PC-3 (cell line): Measurements from ENCODE around the gene CDR2L. TPM values are rescaled to one million over a fixed set of nuclear protein-coding genes. Genes with fewer than 3 reads are reported as not detected.

Experiments
- ATAC-seq: fragments of 200-7000 bp; cut with Tn5 transposase; 2 replicates; pipeline ENCODE4 v1.9.1; 2020; ENCODE audit warnings: mild to moderate bottlenecking, moderate library complexity
- BruUV-seq: library from RNA; stranded (reverse); fragments of 400-500 nt; replicated peaks from 2 replicates; lab custom pipeline; 2021; lab: Mats Ljungman, UMichigan
- CTCF ChIA-PET: fragments of 300-600 bp; sonication (Branson Sonifier 250); formaldehyde crosslinking; loops from one replicate; lab custom pipeline; 2022; ENCODE audit warnings: antibody characterized with exemption; lab: Charles Lee
- POLR2A ChIA-PET: fragments of 300-600 bp; sonication (Branson Sonifier 250); formaldehyde crosslinking; loops from one replicate; lab custom pipeline; 2022; ENCODE audit warnings: antibody characterized with exemption; ENCODE audit not compliant: unreplicated experiment; lab: Charles Lee
- DNase-seq: peaks from one replicate; pipeline ENCODE4 v3.0.0-alpha.2; 2015
- H2AFZ ChIP-seq: fragments of 300-600 bp; sonication (generic); 2 replicates; pipeline ENCODE4 v1.6.0; 2016; ENCODE audit warnings: antibody characterized with exemption, low read length
- H3F3A ChIP-seq: fragments of 300-600 bp; sonication (generic); one replicate; pipeline ENCODE4 v1.6.0; 2017; ENCODE audit warnings: antibody characterized with exemption, low read length, control low read depth, mild to moderate bottlenecking; ENCODE audit not compliant: unreplicated experiment
- H3K27ac ChIP-seq: fragments of 300-600 bp; sonication (generic); 2 replicates; pipeline ENCODE4 v1.5.1; 2016; ENCODE audit warnings: mild to moderate bottlenecking, low read length
- H3K27me3 ChIP-seq: fragments of 300-600 bp; sonication (generic); 2 replicates; pipeline ENCODE4 v1.6.1; 2016; ENCODE audit warnings: low read length, mixed read lengths
- H3K36me3 ChIP-seq: fragments of 300-600 bp; sonication (generic); 2 replicates; pipeline ENCODE4 v1.6.1; 2016; ENCODE audit warnings: low read depth, mixed run types, low read length, mixed read lengths
- H3K4me1 ChIP-seq: fragments of 300-600 bp; sonication (generic); 2 replicates; pipeline ENCODE4 v1.5.1; 2016; ENCODE audit warnings: low read length; ENCODE audit not compliant: insufficient read depth
- H3K4me2 ChIP-seq: fragments of 300-600 bp; sonication (generic); 2 replicates; pipeline ENCODE4 v1.6.0; 2016; ENCODE audit warnings: low read length
- H3K4me3 ChIP-seq: fragments of 300-600 bp; sonication (generic); 2 replicates; pipeline ENCODE4 v1.5.1; 2016; ENCODE audit warnings: mild to moderate bottlenecking, low read length, mixed read lengths
- H3K79me2 ChIP-seq: fragments of 300-600 bp; sonication (generic); 2 replicates; pipeline ENCODE4 v1.6.1; 2017; ENCODE audit warnings: low read length, mixed read lengths
- H3K9ac ChIP-seq: fragments of 300-600 bp; sonication (generic); 2 replicates; pipeline ENCODE4 v1.6.0; 2016; ENCODE audit warnings: mild to moderate bottlenecking, low read length
- H3K9me2 ChIP-seq: fragments of 300-600 bp; sonication (generic); replicated peaks from 2 replicates; pipeline ENCODE4 v1.6.1; 2016; ENCODE audit warnings: mixed run types, low read length, mixed read lengths
- H3K9me3 ChIP-seq: fragments of 300-600 bp; sonication (generic); 2 replicates; pipeline ENCODE4 v1.6.1; 2016; ENCODE audit warnings: low read length, mixed read lengths
- H4K20me1 ChIP-seq: fragments of 300-600 bp; sonication (generic); 2 replicates; pipeline ENCODE4 v1.6.1; 2016; ENCODE audit warnings: low read length, mixed read lengths
- EZH2 ChIP-seq: fragments of 300-600 bp; sonication (generic); IDR thresholded peaks from one replicate; pipeline ENCODE4 v1.6.1; 2017; ENCODE audit warnings: antibody characterized with exemption, mild to moderate bottlenecking, low read length; ENCODE audit not compliant: unreplicated experiment
- EZH2phosphoT487 ChIP-seq: fragments of 300-600 bp; sonication (generic); IDR thresholded peaks from 2 replicates; pipeline ENCODE4 v1.6.1; 2018; ENCODE audit warnings: mild to moderate bottlenecking, antibody characterized with exemption, low read length, borderline replicate concordance
- intact Hi-C: fragments of 100-400 bp; cut with micrococcal nuclease; formaldehyde crosslinking; loops from 2 replicates; pipeline ENCODE4 v1.9.0; 2023
- total RNA-seq: library from RNA; depleted of rRNA; stranded (reverse); fragments of >200 nt; gene quantifications from 2 replicates; pipeline ENCODE4 v1.2.3, GENCODE V29; 2014
- TF ChIP-seq, protein P1 (sequence below): fragments of 300-600 bp; sonication (generic); conservative IDR thresholded peaks from 2 replicates; pipeline ENCODE4 v1.5.1; 2017; ENCODE audit warnings: antibody characterized with exemption, low read depth, mild to moderate bottlenecking, low read length

CDR2L gene
- total RNA-seq, 1 experiment from 2014 or later = 35.8 TPM

DNA sequence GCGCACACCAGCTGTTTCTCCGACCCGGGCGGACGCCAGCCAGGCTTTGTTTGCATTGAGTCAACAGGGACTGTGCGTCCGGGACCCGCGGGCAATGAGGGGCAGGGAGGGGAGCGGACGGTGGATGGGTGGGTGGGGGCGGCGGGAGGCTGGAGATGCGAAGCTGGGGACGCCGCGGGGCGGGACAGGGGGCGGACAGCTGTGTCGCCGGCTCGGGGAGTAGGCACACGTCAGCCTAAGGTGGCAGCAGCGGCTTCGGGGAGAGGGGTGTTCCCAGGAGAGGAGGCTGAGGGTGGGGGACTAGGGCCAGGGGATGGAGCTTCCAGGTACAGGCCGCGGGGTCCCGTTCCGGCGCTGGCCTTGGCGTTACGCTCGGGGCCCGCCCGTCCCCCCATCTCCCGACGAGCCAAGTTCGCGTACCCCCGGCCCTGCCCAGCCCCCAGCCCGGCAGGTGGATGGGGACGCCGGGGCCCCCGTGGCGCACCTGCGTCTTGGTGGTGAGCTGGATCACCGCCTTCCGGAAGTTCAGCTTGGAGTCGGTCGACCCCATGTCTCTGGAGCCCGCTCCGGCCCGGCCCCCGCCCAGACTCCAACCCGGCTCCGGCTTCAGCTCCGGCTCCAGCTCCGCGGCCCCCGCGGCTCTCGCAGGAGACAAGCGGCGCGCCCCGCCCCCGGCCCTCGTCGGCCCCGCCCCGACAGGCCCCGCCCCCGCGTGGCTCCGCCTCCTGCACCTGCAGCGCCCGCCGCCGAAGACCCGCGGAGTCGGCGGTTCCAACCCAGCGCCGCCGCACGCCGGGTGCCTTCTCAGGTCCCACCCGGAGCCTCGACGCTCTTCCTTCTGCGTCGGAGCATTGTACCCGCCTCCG lies 15.1 kb upstream of the CDR2L start, which contains the start of gene HID1:
HID1 (minus strand) TSS at position 653 of the 866 bp plus-strand sequence; CDS start at position 550, 103 bp downstream.
- Histone ChIP-seq H3K27ac (peak within 1 kb of the TSS; percentile 15), H2AFZ (peak within 1 kb of the TSS; percentile 87), H3K36me3 (no peaks in the 10 kb centered on the region), H3K4me3 (peak within 1 kb of the TSS; percentile 90), H3K9ac (peak within 1 kb of the TSS; percentile 61), H3K9me2 (no peaks in the 10 kb centered on the region), H3K9me3 (no peaks in the 10 kb centered on the region), H3K27me3 (no peaks in the 10 kb centered on the region), H3K79me2 (peaks cover 21% of the 10 kb centered on the region), H4K20me1 (no peaks in the 10 kb centered on the region), H3F3A (no peaks in the 10 kb centered on the region), H3K4me1 (peaks cover 36% of the 10 kb centered on the region), H3K4me2 (peak within 1 kb of the TSS; percentile 96)
- DNase-seq (peak; percentile 88), ATAC-seq (peak; percentile 85)
- TF ChIP-seq EZH2 (no peak), EZH2phosphoT487 (no peak)
- TF ChIP-seq, protein P1, sequence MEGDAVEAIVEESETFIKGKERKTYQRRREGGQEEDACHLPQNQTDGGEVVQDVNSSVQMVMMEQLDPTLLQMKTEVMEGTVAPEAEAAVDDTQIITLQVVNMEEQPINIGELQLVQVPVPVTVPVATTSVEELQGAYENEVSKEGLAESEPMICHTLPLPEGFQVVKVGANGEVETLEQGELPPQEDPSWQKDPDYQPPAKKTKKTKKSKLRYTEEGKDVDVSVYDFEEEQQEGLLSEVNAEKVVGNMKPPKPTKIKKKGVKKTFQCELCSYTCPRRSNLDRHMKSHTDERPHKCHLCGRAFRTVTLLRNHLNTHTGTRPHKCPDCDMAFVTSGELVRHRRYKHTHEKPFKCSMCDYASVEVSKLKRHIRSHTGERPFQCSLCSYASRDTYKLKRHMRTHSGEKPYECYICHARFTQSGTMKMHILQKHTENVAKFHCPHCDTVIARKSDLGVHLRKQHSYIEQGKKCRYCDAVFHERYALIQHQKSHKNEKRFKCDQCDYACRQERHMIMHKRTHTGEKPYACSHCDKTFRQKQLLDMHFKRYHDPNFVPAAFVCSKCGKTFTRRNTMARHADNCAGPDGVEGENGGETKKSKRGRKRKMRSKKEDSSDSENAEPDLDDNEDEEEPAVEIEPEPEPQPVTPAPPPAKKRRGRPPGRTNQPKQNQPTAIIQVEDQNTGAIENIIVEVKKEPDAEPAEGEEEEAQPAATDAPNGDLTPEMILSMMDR = no peak
- POLR2A ChIA-PET = interaction anchor here (0.6 to 1.5 kb wide), 6 partner anchors 8 to 39 kb away, joined by 3 to 11 read pairs (median 4); partner anchors contain the start of gene CDR2L
- intact Hi-C loops = loop anchor here (2.0 kb wide), 1 partner anchor 62 kb away; no protein-coding TSS in a partner anchor
- CTCF ChIA-PET = interaction anchor here (0.5 to 1.2 kb wide), 7 partner anchors 11 to 229 kb away, joined by 3 to 5 read pairs (median 3); no protein-coding TSS in a partner anchor
- no TSS peak for BruUV-seq

DNA sequence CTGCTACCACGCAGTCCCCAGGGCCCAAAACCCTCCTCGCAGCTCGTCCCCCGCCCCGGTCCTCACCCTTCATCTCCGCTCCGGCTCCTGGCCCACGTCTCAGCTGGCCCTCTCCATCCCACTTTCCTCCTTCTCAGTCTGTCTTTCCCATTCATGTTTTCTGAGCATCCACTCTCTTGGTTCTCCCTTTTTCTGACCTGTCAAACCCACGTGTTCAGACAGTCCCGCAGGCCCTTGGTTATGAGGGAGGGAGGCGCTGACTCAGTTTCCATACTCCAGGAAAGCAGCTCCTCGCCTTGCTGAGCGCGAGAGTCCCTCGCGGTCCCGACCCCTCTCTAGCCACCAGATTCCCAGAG lies 14.5 kb upstream of the CDR2L start:
- no peaks in the 10 kb centered on the region for H3K36me3 ChIP-seq
- H3K9me2 ChIP-seq = no peaks in the 10 kb centered on the region
- H3K4me2 ChIP-seq = peak overlapping the region; percentile 96
- CTCF ChIA-PET = interaction anchor here (0.6 to 1.2 kb wide), 6 partner anchors 11 to 229 kb away, joined by 3 to 5 read pairs (median 4); no protein-coding TSS in a partner anchor
- peak overlapping the region; percentile 90 for H3K4me3 ChIP-seq
- H3K27me3 ChIP-seq = no peaks in the 10 kb centered on the region
- H3F3A ChIP-seq = no peaks in the 10 kb centered on the region
- no peak overlapping the region for H3K9ac ChIP-seq
- no peak overlapping the region for H3K27ac ChIP-seq
- DNase-seq = no peak
- peak overlapping the region; percentile 58 for H2AFZ ChIP-seq
- peaks cover 21% of the 10 kb centered on the region for H3K79me2 ChIP-seq
- ATAC-seq = no peak; the same call in 1 of the 2 replicates
- H4K20me1 ChIP-seq = no peaks in the 10 kb centered on the region
- POLR2A ChIA-PET = interaction anchor here (0.6 to 1.5 kb wide), 5 partner anchors 7 to 39 kb away, joined by 3 to 11 read pairs (median 4); partner anchors contain the start of gene CDR2L
- peaks cover 34% of the 10 kb centered on the region for H3K4me1 ChIP-seq
- intact Hi-C loops = loop anchor here (2.0 kb wide), 1 partner anchor 62 kb away; no protein-coding TSS in a partner anchor
- TSS peak; percentile 83 for BruUV-seq
- H3K9me3 ChIP-seq = no peaks in the 10 kb centered on the region
- TF ChIP-seq EZH2phosphoT487 = no peak
- TF ChIP-seq, protein P1 = no peak
- no peak for TF ChIP-seq EZH2
